SJSA1 (cell line): ENCODE measurements around the gene MCC. TPM values are rescaled to one million over a fixed set of nuclear protein-coding genes. Genes with fewer than 3 reads are reported as not detected.

Experiments
- DNase-seq, 2 experiments: peaks; one replicate each; pipeline ENCODE4 v3.0.0-alpha.2; 2015 to 2020; ENCODE audit warnings: low spot score in 2 of 2, low read depth in 1 of 2
- H3K27ac ChIP-seq: fragments of 250-450 bp; sonication (Bioruptor Pico); 2 replicates; pipeline ENCODE4 v1.5.1; 2020; ENCODE audit warnings: mild to moderate bottlenecking, moderate library complexity
- H3K27me3 ChIP-seq: fragments of 250-450 bp; sonication (Bioruptor Pico); replicated peaks from 2 replicates; pipeline ENCODE4 v1.5.1; 2020; ENCODE audit warnings: mild to moderate bottlenecking, moderate library complexity
- H3K36me3 ChIP-seq: fragments of 250-450 bp; sonication (Bioruptor Pico); 2 replicates; pipeline ENCODE4 v1.5.1; 2020; ENCODE audit warnings: mild to moderate bottlenecking
- H3K4me1 ChIP-seq: fragments of 250-450 bp; sonication (Bioruptor Pico); replicated peaks from 2 replicates; pipeline ENCODE4 v1.6.1; 2021; ENCODE audit warnings: mild to moderate bottlenecking
- H3K4me3 ChIP-seq: fragments of 250-450 bp; sonication (Bioruptor Pico); 2 replicates; pipeline ENCODE4 v1.5.1; 2020; ENCODE audit warnings: mild to moderate bottlenecking
- H3K9me3 ChIP-seq: fragments of 250-450 bp; sonication (Bioruptor Pico); replicated peaks from 2 replicates; pipeline ENCODE4 v1.5.1; 2020; ENCODE audit warnings: mild to moderate bottlenecking
- total RNA-seq: library from RNA; depleted of rRNA; stranded (reverse); fragments of >200 nt; shearing (Covaris generic); gene quantifications from 2 replicates; pipeline ENCODE4 v1.2.3, GENCODE V29; 2014

Gene MCC
- total RNA-seq, 1 experiment from 2014 or later = 31.3 TPM

- H3K27me3 ChIP-seq = no peaks in the 10 kb centered on the region
- H3K9me3 ChIP-seq = no peaks in the 10 kb centered on the region
- H3K27ac ChIP-seq = no peak overlapping the region
- H3K4me1 ChIP-seq = peaks cover 55% of the 10 kb centered on the region
- no peaks in the 10 kb centered on the region for H3K36me3 ChIP-seq
- no peak overlapping the region for H3K4me3 ChIP-seq
- DNase-seq = no peak
Observed at GRCh38 chr5:113226116-113226736, 262.0 kb downstream of the MCC start.

DNA sequence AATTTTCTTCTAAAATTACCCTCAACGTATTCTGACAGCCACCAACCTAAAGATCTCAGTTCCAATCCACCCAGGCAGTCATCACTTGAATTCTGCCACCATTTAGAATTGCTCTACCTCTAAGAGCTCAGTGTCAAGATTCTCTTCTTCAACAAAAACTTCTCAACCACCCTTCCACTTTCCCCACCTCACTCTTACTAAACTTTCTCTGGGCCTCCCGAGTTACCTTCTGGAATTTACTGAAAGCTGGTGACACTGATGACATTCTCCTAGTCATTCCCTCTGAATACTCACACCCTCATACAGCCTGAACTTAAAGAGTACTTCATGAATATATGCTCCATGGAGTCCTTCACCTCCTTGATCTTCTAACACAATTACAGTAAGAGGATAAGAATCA, 263.0 kb downstream of the MCC start:
- peak overlapping the region; percentile 81 for H3K27ac ChIP-seq
- H3K36me3 ChIP-seq = no peaks in the 10 kb centered on the region
- no peaks in the 10 kb centered on the region for H3K27me3 ChIP-seq
- H3K4me1 ChIP-seq = peaks cover 57% of the 10 kb centered on the region
- no peak overlapping the region for H3K4me3 ChIP-seq
- no peaks in the 10 kb centered on the region for H3K9me3 ChIP-seq
- DNase-seq = no peak

- Histone ChIP-seq H3K4me1 (peaks cover 60% of the 10 kb centered on the region), H3K36me3 (no peaks in the 10 kb centered on the region), H3K4me3 (no peak overlapping the region), H3K27me3 (no peaks in the 10 kb centered on the region), H3K9me3 (no peaks in the 10 kb centered on the region), H3K27ac (peak overlapping the region; percentile 81)
- DNase-seq = no peak
Observed at GRCh38 chr5:113224605-113225065, 263.6 kb downstream of the MCC start.

DNA sequence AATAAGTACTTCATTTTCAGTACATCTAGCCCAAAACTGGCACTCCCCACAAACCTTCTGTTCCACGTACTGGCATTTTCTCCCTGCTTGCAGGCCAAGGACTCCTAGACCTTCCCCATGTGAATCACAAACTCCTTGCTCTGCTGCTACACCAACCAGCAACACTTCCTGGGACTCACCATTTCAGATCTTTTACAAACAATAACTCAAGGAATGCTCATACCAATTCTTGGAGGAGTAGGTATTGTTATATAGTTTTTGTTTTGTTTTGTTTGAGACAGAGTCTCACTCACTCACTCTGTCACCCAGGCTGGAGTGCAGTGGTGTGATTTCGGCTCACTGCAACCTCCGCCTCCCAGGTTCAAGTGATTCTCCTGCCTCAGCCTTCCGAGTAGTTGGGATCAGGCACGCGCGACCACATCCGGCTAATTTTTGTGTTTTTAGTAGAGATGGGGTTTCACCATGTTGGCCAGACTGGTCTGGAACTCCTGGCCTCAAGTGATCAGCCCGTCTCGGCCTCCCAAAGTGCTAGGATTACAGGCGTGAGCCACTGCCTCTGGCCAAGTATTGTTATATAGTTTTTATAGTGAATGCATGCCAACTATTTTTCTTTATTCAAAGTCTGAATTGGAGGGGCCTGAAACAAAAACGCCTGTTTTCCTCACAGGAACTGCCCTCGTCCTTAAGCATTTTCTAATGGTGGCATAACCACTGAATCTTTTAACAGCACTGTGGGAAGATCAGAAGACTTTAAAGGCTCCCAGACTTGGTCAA, 264.2 kb downstream of the MCC start:
- H3K27me3 ChIP-seq = no peaks in the 10 kb centered on the region
- no peaks in the 10 kb centered on the region for H3K36me3 ChIP-seq
- H3K4me3 ChIP-seq = no peak overlapping the region
- no peaks in the 10 kb centered on the region for H3K9me3 ChIP-seq
- peak overlapping the region; percentile 81 for H3K27ac ChIP-seq
- H3K4me1 ChIP-seq = peaks cover 66% of the 10 kb centered on the region
- peak; percentile 75 to 86 for DNase-seq

GRCh38 chr5:113223315-113223714, 264.9 kb downstream of the MCC start:
- Histone ChIP-seq H3K4me1 (peaks cover 73% of the 10 kb centered on the region), H3K9me3 (no peaks in the 10 kb centered on the region), H3K27ac (peak overlapping the region; percentile 81), H3K4me3 (no peak overlapping the region), H3K36me3 (no peaks in the 10 kb centered on the region), H3K27me3 (no peaks in the 10 kb centered on the region)
- DNase-seq = no peak

GRCh38 chr5:113221294-113222176, 266.7 kb downstream of the MCC start:
- H3K36me3 ChIP-seq = no peaks in the 10 kb centered on the region
- no peaks in the 10 kb centered on the region for H3K27me3 ChIP-seq
- no peak overlapping the region; the same call in 1 of the 2 replicates for H3K27ac ChIP-seq
- no peaks in the 10 kb centered on the region for H3K9me3 ChIP-seq
- no peak overlapping the region for H3K4me3 ChIP-seq
- peak in 1 of 2 experiments; percentile 65 for DNase-seq
- peaks cover 73% of the 10 kb centered on the region for H3K4me1 ChIP-seq

- Histone ChIP-seq H3K9me3 (no peaks in the 10 kb centered on the region), H3K27ac (peak overlapping the region; percentile 50), H3K36me3 (no peaks in the 10 kb centered on the region), H3K27me3 (no peaks in the 10 kb centered on the region), H3K4me3 (no peak overlapping the region), H3K4me1 (peaks cover 69% of the 10 kb centered on the region)
- no peak for DNase-seq
Observed at GRCh38 chr5:113219695-113220094, 268.6 kb downstream of the MCC start.

- Histone ChIP-seq H3K36me3 (no peaks in the 10 kb centered on the region), H3K9me3 (no peaks in the 10 kb centered on the region), H3K27me3 (no peaks in the 10 kb centered on the region), H3K27ac (peak overlapping the region; percentile 50), H3K4me3 (no peak overlapping the region), H3K4me1 (peaks cover 69% of the 10 kb centered on the region)
- DNase-seq = peak in 1 of 2 experiments; percentile 47
Observed at GRCh38 chr5:113218906-113219517, 269.2 kb downstream of the MCC start.

GRCh38 chr5:113218200-113218599, 270.1 kb downstream of the MCC start:
- peaks cover 69% of the 10 kb centered on the region for H3K4me1 ChIP-seq
- DNase-seq = no peak
- no peaks in the 10 kb centered on the region for H3K36me3 ChIP-seq
- no peak overlapping the region for H3K27ac ChIP-seq
- no peaks in the 10 kb centered on the region for H3K27me3 ChIP-seq
- no peak overlapping the region for H3K4me3 ChIP-seq
- H3K9me3 ChIP-seq = no peaks in the 10 kb centered on the region

- H3K27me3 ChIP-seq = no peaks in the 10 kb centered on the region
- no peak overlapping the region for H3K4me3 ChIP-seq
- DNase-seq = no peak
- H3K36me3 ChIP-seq = no peaks in the 10 kb centered on the region
- H3K27ac ChIP-seq = no peak overlapping the region
- H3K4me1 ChIP-seq = peaks cover 69% of the 10 kb centered on the region
- no peaks in the 10 kb centered on the region for H3K9me3 ChIP-seq
Observed at GRCh38 chr5:113217619-113218184, 270.6 kb downstream of the MCC start.

- H3K9me3 ChIP-seq = no peaks in the 10 kb centered on the region
- H3K36me3 ChIP-seq = no peaks in the 10 kb centered on the region
- H3K27me3 ChIP-seq = no peaks in the 10 kb centered on the region
- no peak for DNase-seq
- peaks cover 74% of the 10 kb centered on the region for H3K4me1 ChIP-seq
- H3K4me3 ChIP-seq = no peak overlapping the region
- no peak overlapping the region for H3K27ac ChIP-seq
Observed at GRCh38 chr5:113216545-113216944, 271.7 kb downstream of the MCC start.

GRCh38 chr5:113215401-113216060, 272.7 kb downstream of the MCC start:
- Histone ChIP-seq H3K4me3 (no peak overlapping the region), H3K27me3 (no peaks in the 10 kb centered on the region), H3K36me3 (no peaks in the 10 kb centered on the region), H3K4me1 (peaks cover 73% of the 10 kb centered on the region), H3K9me3 (no peaks in the 10 kb centered on the region), H3K27ac (no peak overlapping the region)
- DNase-seq = no peak
